NCI-H1105 treated with DMSO at 0.1 percent for 48 hours (cell line): ENCODE results near the gene SPEF1.
"Not testable (repeated sequence)": the region's sequence is repeated elsewhere in the genome, so short reads cannot be mapped to it uniquely, and the experiment has no call there.

ENCODE experiments used
- DNase-seq: peaks from one replicate; lab custom pipeline; 2025; lab: John Stamatoyannopoulos, UW

SPEF1 gene

GRCh38 chr20:3781153-3781910, at the start of gene SPEF1:
Gene SPEF1 (minus strand): TSS chr20:3781448. CDS start chr20:3781287, 161 bp downstream.
- DNase-seq = peak; percentile 94

- not testable (repeated sequence) for DNase-seq
These were observed 48.6 kb upstream of the SPEF1 start for GRCh38 chr20:3829891-3830290.

GRCh38 chr20:3828798-3829197, 47.5 kb upstream of the SPEF1 start:
- DNase-seq = no peak

- no peak for DNase-seq
These were observed 45.2 kb upstream of the SPEF1 start for GRCh38 chr20:3826420-3826819.

- no peak for DNase-seq
These were observed 44.3 kb upstream of the SPEF1 start for GRCh38 chr20:3825526-3825925.

DNA sequence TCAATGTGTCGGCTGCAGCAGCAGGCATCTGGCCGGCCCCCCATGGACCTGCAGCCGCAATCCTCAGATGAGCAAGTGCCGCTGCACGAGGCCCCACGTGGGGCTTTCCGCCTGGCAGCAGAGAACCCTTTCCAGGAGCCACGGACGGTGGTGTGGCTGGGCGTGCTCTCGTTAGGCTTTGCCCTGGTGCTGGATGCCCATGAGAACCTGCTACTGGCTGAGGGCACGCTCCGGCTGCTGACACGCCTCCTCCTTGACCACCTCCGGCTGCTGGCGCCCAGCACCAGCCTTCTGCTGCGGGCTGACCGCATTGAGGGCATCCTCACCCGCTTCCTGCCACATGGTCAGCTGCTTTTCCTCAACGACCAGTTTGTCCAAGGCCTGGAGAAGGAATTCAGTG, 42.6 kb upstream of the SPEF1 start:
- DNase-seq = no peak

- no peak for DNase-seq
These were observed 40.7 kb upstream of the SPEF1 start for GRCh38 chr20:3821996-3822395.

DNA sequence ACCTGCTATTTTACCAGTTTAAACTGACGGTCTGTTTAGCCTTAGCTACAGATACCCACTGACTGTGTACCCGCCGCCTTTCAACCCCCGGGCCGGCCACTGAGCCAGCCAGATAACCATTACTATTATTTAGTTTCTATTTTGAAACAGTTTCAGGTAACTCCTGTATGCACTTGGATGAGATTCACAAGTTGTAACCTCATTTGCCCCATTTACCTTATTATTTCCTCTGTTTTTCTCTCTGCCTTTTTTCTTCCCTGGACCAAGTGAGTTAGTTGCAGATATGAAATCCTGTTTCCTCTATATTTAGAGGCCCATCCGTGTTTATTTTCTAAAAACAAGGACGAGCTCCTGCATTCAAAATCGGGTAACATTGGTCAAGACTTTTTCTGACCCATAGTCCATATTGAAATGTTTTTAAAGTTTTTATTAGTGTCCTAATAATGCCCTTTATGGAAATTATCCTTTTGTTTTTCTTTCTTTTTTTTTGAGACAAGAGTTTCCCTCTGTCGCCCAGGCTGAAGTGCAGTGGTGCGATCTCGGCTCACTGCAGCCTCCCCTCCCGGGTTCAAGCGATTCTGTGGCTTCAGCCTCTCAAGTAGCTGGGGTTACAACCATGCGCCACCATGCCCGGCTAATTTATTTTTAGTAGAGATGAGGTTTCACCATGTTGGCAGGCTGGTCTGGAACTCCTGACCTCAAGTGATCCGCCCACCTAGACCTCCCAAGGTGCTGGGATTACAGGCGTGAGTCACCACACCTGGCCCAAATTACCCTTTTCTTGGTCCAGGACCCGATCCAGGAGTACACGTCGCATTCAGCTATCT, 39.9 kb upstream of the SPEF1 start:
- DNase-seq = no peak

- peak; percentile 95 for DNase-seq
These were observed 39.0 kb upstream of the SPEF1 start, which contains the start of gene AP5S1 for GRCh38 chr20:3820048-3820900. Gene AP5S1 (plus strand): TSS chr20:3820547. CDS start chr20:3822118, 1,571 bp downstream.

DNA sequence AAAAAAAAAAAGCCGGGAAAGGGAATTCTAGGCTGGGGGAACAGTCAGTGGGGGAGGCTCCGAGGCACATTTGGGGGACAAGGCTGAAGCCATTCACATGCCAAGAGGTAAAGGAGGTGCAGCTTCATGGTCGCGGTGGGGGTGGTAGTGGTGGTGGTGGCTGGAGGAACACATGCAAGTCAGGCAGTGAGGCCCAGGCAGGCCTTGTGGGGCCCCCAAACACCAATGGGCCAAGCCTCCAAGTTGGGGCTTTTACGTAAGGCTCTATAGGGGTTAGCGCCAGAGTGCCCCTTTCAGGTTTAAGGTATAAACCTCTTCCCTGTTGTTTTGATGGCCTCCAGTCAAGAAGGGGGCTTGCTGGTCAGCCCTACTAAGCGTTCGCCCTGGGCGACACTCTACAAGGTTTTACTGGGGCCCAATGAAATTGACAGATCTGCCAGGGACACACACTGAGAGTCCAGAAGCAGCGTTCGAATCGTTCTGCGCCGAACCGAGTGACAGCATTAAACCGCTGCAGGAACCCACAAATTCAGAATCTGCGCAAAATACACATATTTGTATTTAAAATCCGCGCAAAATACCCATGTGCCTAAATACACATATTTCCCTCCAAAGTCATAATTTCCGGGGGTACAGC, 38.3 kb upstream of the SPEF1 start:
- DNase-seq = no peak

DNA sequence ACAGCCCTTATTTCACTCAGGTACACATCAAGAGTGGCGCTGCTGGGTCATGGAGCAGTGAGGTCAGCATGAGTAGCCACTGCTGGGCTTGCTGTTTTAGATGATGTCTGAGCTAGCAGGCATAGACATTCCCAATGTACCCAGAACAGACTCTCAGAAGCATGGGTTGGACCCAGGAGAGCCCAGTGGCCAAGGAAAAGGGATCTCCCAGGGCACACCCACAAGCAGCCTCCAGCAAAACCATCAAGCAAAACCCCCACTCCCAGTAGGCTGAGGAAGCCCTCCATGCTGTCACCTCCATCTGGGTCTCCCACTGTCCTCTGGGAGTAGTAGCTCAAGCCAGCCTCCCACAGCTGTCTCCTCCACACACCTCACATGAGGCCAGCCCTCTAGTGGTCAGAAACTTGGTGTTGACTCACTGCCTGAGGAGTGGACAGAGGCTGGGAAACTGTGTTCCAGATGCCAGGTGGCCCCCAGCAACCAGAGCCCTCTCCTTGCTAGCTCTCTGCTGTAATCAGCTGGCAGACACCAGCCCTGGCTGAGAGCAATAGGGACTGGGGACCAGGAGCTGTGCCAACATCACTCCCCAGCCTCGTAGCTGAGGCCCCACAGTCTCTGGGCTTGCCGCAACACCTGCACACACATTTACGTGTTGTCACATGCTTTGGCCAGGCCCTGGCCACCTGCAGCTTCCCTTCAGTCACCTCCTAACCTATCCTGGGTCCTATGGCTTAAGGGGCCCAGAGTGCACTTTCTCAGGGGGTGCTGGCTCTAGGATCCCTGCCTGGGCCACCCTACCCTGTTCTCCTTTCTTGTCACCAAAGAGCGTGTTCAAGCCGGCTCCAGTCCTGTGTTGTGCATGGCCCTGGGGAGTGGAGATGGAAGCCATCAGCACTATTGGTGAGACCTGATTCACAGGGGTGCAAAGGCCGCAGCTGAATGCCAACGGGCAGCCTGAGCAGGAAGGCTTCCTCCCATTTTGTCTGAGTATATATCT, 37.2 kb upstream of the SPEF1 start:
- DNase-seq = peak; percentile 37

DNA sequence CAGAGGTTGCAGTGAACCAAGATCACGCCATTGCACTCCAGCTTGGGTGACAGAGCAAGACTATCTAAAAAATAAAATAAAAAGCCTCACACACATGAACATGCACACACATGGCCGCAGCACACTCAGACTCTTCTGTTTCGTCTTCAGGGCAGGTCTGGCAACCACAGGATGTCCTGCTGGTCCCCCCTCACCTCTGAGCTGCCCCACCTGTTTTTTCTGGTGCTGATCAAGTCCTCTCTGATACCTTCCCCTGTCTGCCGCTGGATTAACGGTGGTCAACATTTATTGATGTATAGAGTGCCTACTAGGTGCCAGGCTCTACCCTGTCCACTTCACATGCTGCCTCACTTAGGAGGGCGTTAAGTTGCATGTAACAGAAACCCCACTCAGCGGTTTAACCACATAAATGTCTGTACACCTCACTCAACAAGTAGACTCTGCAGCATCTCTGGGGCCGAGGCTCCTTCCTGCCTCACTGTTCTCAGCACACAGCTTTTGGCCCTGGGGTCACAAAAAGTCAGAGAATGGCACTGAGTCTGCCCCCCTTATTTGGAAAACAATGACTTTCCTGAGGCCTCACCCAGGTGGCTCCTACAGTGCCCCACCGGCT, 34.6 kb upstream of the SPEF1 start:
- no peak for DNase-seq

DNA sequence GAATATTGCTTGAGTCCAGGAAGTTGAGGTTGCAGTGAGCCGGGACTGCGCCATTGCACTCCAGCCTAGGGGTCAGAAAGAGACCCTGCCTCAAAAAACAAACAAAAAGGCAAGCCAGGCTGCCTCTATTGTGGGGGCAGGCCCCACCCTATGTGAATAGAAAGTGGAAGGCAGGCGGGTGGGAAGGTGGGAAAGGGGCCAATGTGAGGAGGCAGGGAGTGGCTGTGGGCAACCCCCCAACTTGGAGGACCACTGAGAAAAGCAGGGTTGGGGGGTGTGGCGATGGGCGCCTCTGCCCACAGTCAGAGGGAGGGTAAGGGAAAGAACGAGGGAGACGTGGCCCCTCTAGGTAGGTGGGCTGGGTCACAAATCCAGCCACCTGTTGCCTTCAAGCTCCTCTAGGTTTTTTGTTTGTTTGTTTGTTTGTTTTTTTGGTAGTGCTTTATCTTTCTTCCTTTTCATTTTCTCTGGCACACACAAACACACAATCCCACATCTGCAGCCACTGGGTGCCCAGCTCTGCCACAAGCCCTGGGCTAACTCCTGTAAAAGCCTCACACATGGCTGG, 33.8 kb upstream of the SPEF1 start:
- DNase-seq = no peak

- no peak for DNase-seq
These were observed 32.8 kb upstream of the SPEF1 start for GRCh38 chr20:3813848-3814581.

- no peak for DNase-seq
These were observed 32.0 kb upstream of the SPEF1 start for GRCh38 chr20:3812975-3813847.

DNA sequence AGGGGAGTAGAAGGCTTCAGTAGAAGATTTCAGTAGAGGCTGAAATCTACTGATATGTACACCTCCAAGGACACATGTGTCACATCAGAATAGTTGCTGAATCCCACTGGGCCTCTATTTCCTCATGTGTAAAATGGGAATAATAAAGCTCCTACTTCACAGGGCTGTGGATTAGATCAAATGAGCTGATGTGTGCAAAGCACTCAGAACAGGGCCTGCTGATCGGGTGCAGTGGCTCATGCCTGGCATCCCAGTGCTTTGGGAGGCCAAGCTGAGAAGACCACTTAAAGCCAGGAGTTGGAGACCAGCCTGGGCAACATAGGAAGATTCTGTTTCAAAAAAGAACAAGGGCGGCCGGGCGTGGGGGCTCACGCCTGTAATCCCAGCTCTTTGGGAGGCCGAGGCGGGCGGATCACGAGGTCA, 31.0 kb upstream of the SPEF1 start:
- DNase-seq = no peak

GRCh38 chr20:3811467-3812258, 30.4 kb upstream of the SPEF1 start:
- peak; percentile 92 for DNase-seq
